Lower leg skin (tissue), 4 donors: ENCODE results near the gene ADPRM. TPM values are rescaled to one million over a fixed set of nuclear protein-coding genes. Genes with fewer than 3 reads are reported as not detected.

Experiments used
- DNase-seq, 2 donors: peaks; one replicate each; pipeline ENCODE4 v3.0.0-alpha.2; 2019; ENCODE audit warnings: low spot score in 2 of 2
- H3K4me3 ChIP-seq: fragments of 200-600 bp; sonication (generic); 2 replicates; pipeline ENCODE4 v1.5.1; 2017; ENCODE audit warnings: mild to moderate bottlenecking, low read depth; ENCODE audit not compliant: poor library complexity, severe bottlenecking
- POLR2A ChIP-seq, 2 donors: fragments of 450-650 bp; IDR thresholded peaks; one replicate each; pipeline ENCODE4 v1.6.1; 2016 to 2017; ENCODE audit warnings: antibody characterized with exemption in 2 of 2, mild to moderate bottlenecking in 1 of 2, moderate library complexity in 1 of 2
- WGBS, 2 donors: methylation state at CpG; one replicate each; pipeline ENCODE4 v1.1.5; 2018; 5-methylcytosine and 5-hydroxymethylcytosine counted together
- intact Hi-C: fragments of 100-400 bp; cut with DNase I; formaldehyde crosslinking; loops from one replicate; pipeline ENCODE4 v1.15.0; 2023; ENCODE audit warnings: low total_unique reads
- total RNA-seq, 4 donors: library from RNA; depleted of rRNA; stranded (reverse); fragments of >200 nt; gene quantifications; one replicate each; pipeline ENCODE4 v1.1.0, GENCODE V29; 2016
- TF ChIP-seq, protein P1 (sequence below), 3 donors: fragments of 450-650 bp; IDR thresholded peaks; one replicate each; pipeline ENCODE4 v1.5.1; 2016; ENCODE audit warnings: antibody characterized with exemption in 3 of 3, mild to moderate bottlenecking in 3 of 3, moderate library complexity in 2 of 3

Gene ADPRM
- total RNA-seq, 4 donors from 2014 or later, result 9.5 to 23.4 (median 16.6) TPM

DNA sequence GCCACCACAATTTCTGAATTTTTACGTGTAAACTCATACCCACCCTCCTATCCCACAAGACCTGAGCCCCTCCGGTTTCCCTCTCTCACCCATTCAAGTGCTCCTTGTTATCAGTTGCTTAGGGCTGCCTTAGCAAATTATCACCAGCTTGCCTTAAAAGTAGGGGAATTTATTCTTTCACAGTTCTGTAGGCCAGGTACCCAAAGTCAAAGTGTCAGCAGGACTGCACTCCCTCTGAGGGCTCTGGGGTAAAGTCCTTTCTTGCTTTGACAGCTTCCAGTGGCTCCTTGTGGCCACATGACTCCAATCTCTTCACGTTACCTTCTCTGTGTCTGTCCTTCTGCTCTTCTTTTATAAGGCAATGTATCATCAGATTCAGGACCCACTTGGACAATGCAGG lies 40.3 kb downstream of the ADPRM start:
- no peak for DNase-seq
- TF ChIP-seq, protein P1, sequence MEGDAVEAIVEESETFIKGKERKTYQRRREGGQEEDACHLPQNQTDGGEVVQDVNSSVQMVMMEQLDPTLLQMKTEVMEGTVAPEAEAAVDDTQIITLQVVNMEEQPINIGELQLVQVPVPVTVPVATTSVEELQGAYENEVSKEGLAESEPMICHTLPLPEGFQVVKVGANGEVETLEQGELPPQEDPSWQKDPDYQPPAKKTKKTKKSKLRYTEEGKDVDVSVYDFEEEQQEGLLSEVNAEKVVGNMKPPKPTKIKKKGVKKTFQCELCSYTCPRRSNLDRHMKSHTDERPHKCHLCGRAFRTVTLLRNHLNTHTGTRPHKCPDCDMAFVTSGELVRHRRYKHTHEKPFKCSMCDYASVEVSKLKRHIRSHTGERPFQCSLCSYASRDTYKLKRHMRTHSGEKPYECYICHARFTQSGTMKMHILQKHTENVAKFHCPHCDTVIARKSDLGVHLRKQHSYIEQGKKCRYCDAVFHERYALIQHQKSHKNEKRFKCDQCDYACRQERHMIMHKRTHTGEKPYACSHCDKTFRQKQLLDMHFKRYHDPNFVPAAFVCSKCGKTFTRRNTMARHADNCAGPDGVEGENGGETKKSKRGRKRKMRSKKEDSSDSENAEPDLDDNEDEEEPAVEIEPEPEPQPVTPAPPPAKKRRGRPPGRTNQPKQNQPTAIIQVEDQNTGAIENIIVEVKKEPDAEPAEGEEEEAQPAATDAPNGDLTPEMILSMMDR (IDR thresholded peaks at IDR 0.05), result no peak
- TF ChIP-seq POLR2A (IDR thresholded peaks at IDR 0.05), result no peak
- intact Hi-C loops, result loop anchor here (2.0 kb wide), 1 partner anchor 107 kb away; no protein-coding TSS in a partner anchor

GRCh38 chr17:10738521-10739258 lies 41.3 kb downstream of the ADPRM start:
- DNase-seq, result peak in 1 of 2 donors; percentile 85
- TF ChIP-seq, protein P1 (IDR thresholded peaks at IDR 0.05), result no peak
- TF ChIP-seq POLR2A (IDR thresholded peaks at IDR 0.05), result no peak
- intact Hi-C loops, result loop anchor here (2.0 kb wide), 1 partner anchor 106 kb away; no protein-coding TSS in a partner anchor
- H3K4me3 ChIP-seq, result no peak overlapping the region
- 51 to 59% methylated on average over 5 of the region's 5 CpGs for WGBS, 2 donors

More for the DNA sequence above, 40.3 kb downstream of the ADPRM start:
- 89 to 90% methylated on average over 3 of the region's 3 CpGs for WGBS, 2 donors
- H3K4me3 ChIP-seq, result no peak overlapping the region

- TF ChIP-seq, protein P1 (IDR thresholded peaks at IDR 0.05), result no peak
- TF ChIP-seq POLR2A (IDR thresholded peaks at IDR 0.05), result no peak
- WGBS, 2 donors, result 93 to 96% methylated on average over 5 of the region's 5 CpGs
- H3K4me3 ChIP-seq, result no peak overlapping the region
- intact Hi-C loops, result loop anchor here (2.0 kb wide), 1 partner anchor 105 kb away; no protein-coding TSS in a partner anchor
- peak in 1 of 2 donors; percentile 72 for DNase-seq
Observed at GRCh38 chr17:10739386-10739785, 42.0 kb downstream of the ADPRM start.

DNA sequence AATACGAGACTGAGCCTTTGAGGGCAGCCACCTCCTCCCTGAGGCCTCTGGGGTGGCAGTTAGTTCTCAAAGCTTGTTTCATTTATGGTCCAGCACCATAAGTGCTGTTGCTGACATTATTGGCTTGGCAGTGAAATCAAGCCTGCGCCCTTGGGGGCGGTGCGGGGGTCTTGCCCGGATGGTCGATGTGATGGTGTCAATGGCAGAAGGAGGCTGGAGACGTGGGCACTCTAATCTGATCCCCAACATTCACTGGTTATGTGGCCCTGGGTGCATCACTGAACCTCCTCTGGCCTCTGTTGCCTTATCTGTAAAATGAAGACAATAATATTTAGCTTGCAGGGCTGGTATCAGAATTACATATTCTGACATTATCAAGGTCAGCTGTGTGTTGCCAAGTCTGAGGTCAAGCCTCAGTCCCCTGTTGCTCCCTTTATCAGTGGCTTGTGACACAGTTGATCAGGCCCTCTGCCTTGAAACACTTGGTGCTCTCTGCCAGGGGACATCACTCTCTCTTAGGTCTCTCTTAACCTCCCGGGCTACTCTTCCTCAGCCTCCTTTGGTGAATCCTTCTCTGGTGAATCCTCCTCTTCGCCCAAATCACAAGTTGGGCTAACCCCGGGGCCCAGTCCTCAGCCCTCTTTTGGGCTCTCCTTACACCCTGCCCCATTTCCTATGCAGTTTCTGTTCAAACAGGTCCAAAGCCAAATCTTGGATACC lies 44.2 kb downstream of the ADPRM start:
- peak in 1 of 2 donors; percentile 81 for DNase-seq
- H3K4me3 ChIP-seq, result no peak overlapping the region
- intact Hi-C loops, result no loop called here
- WGBS, 2 donors, result 94 to 96% methylated on average over 10 of the region's 10 CpGs
- TF ChIP-seq POLR2A (IDR thresholded peaks at IDR 0.05), result no peak
- TF ChIP-seq, protein P1 (IDR thresholded peaks at IDR 0.05), result no peak

- peak in 1 of 2 donors; percentile 79 for DNase-seq
- intact Hi-C loops, result no loop called here
- TF ChIP-seq, protein P1 (IDR thresholded peaks at IDR 0.05), result no peak
- no peak for TF ChIP-seq POLR2A (IDR thresholded peaks at IDR 0.05)
- WGBS, 2 donors, result 92 to 95% methylated on average over 6 of the region's 6 CpGs
- no peak overlapping the region for H3K4me3 ChIP-seq
Observed at GRCh38 chr17:10742431-10742830, 45.0 kb downstream of the ADPRM start.
